Measurements from ENCODE around the gene LTBR.

Gene LTBR

GRCh38 chr12:6369916-6370575, 13.9 kb upstream of the LTBR start:
- DNase-seq = no peak

DNA sequence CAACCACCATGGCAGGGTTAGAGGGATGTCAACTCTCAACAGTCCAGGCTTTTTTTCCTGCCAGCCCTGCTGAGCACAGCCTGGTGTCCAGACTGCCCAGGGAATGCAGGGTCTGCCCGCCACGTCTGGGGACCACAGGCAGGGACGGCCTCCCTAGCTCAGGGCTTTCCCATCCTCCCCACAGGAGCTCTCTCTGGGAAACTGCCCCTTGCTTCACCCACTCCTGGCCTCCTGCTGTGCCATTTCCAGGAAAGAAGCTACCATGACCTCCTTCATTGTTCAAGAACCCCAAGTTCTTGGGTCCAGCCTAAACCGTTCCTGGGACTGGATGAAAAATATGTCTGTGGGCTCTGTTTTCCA, 13.4 kb upstream of the LTBR start:
- no peak for DNase-seq

GRCh38 chr12:6370994-6371754, 12.8 kb upstream of the LTBR start:
- no peak for DNase-seq

DNA sequence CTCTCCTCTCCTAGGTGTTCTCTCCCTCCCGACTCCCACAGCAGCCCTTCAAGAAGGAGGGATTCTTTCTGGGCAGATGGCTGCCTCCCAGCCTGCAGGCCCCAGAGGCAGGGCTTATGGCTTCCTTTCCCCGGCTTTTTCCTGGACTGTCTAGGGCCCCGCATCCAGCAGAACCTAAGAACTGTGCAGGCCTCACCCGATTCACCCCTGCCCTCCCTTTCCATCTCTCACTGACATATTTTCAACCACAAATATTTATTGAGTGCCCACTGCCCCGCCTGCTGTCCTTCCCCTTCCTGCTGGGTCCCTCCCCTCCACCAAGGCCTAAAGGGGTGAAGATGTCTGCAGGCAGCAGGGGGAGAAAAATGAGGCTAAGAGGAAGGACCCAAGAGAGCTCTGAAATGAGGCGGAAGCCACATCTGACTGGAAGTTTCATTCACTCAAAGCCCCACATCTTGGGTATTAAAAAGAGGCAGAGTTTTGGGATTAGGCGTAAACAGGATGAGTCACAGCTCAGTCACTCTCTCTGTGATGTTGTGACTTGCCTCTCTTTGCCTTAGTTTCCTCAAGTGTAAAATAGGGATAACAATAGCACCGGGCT, 11.5 kb upstream of the LTBR start:
- no peak for DNase-seq

DNA sequence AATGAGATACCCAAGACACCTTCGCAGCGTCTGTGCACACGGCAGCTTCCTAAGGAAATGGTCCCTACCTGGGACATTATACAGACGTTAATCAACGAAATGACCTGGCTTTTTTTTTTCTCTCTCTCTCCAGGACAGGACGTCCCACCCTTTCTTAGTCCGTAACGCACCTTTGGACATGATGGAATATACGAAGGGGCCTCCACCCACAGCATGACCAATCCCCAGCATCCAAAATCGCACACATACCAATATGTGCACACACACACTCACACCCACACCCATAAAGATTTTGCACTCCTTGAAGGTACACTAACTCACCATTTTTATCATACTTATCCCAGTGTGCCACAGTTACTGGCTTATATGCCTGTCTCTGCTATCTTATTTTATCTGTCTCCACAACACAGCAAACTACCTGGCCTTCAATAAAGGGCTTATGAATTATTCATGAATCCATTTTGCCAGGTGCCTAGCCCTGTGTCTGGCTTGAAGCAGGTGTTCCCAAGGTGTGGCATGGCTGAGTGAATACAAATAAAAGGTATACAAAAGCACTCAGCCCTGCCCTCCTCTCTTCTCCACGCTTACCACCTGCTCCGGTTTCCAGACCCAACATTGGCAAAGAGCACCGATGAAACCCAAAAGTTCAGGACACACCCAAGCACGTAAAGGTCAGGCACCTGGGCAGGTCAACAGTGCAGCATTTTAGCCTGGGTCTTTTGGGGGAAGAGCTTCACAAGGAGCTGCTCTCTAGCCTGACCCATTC, 10.8 kb upstream of the LTBR start:
- no peak for DNase-seq

- no peak for DNase-seq
Measured at GRCh38 chr12:6374028-6374785, 9.8 kb upstream of the LTBR start.

- no peak for DNase-seq
Measured at GRCh38 chr12:6374786-6375160, 9.2 kb upstream of the LTBR start.

- DNase-seq = no peak
Measured at GRCh38 chr12:6375269-6376078, 8.5 kb upstream of the LTBR start, which contains the start of gene SCNN1A. Gene SCNN1A (minus strand): TSS chr12:6375563. CDS start chr12:6374783, 780 bp downstream.

GRCh38 chr12:6376079-6376869, 7.7 kb upstream of the LTBR start:
- DNase-seq = no peak

DNA sequence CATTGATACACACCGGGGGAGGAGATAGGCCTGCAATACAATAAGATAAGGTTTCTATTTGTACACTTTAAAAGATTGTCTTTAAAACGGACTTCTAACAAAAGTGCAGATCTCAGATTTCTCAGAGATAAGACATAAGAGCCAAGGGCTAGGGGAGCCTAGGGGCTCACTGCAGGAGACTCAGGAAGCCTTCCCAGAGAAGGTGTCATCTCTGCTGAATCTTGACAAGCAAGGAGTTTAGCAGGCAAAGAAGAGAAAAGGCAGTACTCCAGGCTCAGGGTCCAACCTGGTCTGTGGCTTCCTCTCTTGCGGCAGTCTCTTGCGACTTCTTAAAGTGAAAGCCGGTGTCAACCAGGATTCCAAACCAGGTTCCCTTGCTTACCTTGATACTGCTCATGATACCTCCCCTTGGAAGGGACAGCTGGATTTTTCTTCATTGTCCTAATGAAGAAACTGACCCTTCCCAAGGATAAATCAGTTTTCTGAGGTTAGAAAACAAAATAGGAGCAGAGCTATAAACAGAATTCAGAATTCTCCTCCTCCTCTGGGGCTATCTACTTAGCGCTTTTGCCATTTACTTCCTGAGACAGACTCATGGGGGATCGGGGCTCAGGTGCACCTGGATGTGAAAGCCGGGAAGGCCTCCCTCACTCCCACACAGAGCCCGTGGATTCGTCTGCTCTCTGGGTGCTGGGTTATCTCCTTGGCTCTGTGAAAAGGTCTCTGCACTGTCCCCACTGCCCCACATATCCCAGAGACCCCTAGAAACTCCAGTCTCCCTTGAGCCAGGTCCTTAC, 6.9 kb upstream of the LTBR start:
- peak; percentile 18 for DNase-seq

- DNase-seq = no peak
Measured at GRCh38 chr12:6377667-6377994, 6.3 kb upstream of the LTBR start.

DNA sequence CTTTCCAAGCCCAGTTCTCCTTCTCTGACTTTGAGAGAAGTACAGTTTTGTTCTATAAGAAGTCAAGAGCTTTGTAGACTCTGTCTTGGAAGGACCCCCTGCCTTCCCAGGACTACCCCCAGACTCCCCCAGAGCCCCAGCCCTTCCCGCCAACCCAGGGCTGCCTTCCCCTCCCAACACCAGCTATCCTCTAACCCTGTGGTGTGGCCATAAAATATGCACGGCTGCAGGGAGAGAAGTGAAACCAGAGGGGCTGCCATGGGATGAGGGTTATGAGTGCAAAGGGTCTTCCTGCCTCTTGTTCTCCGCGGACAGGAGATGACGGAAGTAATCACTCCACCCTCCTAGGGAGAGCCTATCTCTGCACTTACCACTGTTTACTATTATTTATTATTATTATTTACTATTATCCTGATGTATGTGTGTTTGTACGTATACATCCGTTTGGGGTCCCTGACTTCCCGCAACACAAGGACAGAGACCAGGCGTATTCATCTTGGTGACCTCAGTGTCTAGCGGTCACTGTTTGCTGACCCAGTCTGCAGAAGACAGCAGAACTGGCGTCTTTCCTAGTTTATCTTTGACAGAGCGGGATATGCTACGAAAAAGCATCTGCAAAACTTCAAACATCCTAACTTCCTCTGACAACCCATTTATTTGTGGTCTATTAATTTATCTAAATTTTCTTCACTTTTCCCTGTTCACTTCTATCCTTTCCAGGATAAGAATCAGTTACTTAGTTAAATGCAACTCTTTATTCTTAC, 5.1 kb upstream of the LTBR start:
- no peak for DNase-seq

GRCh38 chr12:6380141-6381121, 3.5 kb upstream of the LTBR start:
- DNase-seq = no peak

DNA sequence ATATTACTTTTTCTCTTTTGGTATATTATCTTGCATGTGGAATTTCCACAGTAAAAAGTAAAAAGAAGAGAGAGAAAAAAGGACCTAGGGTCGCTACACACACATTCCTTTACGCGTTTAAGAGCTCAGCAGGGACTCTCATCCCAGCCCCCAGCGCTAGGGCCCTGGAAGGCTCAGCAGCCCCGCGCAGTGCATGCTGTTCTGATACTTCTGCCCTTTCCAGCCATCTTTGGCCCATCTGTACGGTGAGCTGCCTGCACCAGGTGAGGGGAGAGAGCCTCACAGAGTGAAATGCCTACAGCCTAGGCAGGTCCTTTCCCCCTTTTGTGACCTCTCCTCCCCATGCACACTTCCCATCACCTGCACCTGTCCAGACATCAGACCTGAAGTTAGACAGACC, 1.6 kb upstream of the LTBR start:
- DNase-seq = no peak

DNA sequence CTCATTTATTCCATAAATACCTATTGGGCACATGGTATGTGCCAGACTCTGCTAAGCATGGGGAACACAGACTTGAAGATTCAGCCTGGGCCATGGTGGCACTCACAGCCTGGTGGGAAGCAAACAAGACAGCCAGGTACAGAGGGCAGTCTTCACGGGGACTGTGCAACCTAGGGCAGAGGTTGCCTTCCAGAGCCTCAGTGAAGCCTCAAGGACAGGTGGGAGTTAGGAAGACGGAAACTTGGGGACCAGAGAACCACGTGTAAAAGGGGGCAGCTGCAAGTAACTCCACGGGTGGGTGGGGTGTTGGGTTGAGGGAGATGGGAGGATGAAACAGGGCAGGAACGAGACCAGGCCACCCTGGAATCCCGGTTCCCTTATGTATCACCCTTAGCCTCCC, 980 bp upstream of the LTBR start:
- no peak for DNase-seq

DNA sequence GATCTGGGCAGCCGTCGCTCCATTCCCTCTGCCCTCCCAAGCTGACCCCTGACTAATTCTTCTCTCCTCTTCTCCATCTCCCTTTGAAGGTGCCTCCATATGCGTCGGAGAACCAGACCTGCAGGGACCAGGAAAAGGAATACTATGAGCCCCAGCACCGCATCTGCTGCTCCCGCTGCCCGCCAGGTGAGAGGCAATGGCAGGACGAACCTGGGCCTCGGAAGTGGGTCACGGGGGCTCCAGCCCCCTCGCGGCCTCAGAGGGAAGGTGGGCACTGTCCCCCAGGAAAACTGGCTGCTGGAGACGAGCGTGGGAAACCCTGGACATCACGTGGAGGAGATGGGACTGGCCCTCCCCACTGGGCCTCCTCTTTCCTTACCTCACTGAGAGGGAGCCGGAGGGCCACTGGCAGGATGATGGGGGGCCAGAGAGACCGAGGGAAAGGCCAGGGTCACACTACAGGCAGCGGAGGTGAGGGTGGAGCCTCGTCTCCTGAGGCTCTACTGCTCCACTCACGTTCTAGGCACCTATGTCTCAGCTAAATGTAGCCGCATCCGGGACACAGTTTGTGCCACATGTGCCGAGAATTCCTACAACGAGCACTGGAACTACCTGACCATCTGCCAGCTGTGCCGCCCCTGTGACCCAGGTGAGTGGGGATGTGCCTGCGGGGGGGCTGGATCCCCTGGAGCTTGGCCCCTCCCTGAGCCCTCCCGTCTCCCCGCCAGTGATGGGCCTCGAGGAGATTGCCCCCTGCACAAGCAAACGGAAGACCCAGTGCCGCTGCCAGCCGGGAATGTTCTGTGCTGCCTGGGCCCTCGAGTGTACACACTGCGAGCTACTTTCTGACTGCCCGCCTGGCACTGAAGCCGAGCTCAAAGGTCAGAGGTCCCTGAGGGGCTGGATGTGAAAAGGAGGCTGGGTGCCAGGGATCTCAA, 806 bp downstream of the LTBR start:
- no peak for DNase-seq

DNA sequence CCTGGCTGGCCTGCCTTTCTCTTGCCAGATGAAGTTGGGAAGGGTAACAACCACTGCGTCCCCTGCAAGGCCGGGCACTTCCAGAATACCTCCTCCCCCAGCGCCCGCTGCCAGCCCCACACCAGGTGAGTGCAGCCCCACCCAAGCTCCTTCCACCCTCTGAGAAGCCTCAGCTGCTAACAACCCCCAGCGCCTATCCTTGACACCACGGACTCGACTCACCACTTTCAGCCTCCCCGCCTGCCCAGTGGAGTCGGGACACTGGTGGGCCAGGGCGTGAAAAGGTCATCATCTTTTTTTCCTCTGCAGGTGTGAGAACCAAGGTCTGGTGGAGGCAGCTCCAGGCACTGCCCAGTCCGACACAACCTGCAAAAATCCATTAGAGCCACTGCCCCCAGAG, 2.1 kb downstream of the LTBR start:
- no peak for DNase-seq
